Measurements from ENCODE around the gene ZDHHC12. TPM values are rescaled to one million over a fixed set of nuclear protein-coding genes. Genes with fewer than 3 reads are reported as not detected.

ZDHHC12 gene
- total and polyA plus RNA-seq, 4 donors = 24.7 to 48.2 (median 30.3) TPM

GRCh38 chr9:128762671-128763449, 38.9 kb upstream of the ZDHHC12 start:
- H3K27ac ChIP-seq (ENCODE audit: low read depth in 1 of 2, low read length in 2 of 2) = peak overlapping the region; percentile 81 to 90
- WGBS = 37% methylated on average over 9 of the region's 9 CpGs
- peaks cover 21 to 58% (median 45%) of the 10 kb centered on the region in 4 donors for H3K4me1 ChIP-seq (ENCODE audit: control insufficient read depth in 4 of 4, insufficient read depth in 4 of 4, low read length in 3 of 4)

More at GRCh38 chr9:128762671-128763449, 38.9 kb upstream of the ZDHHC12 start:
- H3K9me3 ChIP-seq (ENCODE audit: control insufficient read depth in 4 of 4, low read length in 3 of 4) = no peaks in the 10 kb centered on the region
- H3K9ac ChIP-seq (ENCODE audit: low read depth in 1 of 2, low read length in 2 of 2) = peak overlapping the region; percentile 8 to 26
- H3K27me3 ChIP-seq (ENCODE audit: control insufficient read depth in 4 of 4, insufficient read depth in 4 of 4, low read length in 3 of 4) = no peaks in the 10 kb centered on the region
- TF ChIP-seq ATF3 (IDR thresholded peaks at IDR 0.05) (no peak), SP1 (IDR thresholded peaks at IDR 0.05) (peak; percentile 94), NR2F2 (IDR thresholded peaks at IDR 0.05) (peak; percentile 74), REST (IDR thresholded peaks at IDR 0.05) (peak; percentile 88), JUND (IDR thresholded peaks at IDR 0.05) (peak; percentile 66 to 87), HNF4G (IDR thresholded peaks at IDR 0.05) (peak; percentile 90), MAX (IDR thresholded peaks at IDR 0.05) (peak; percentile 94), RAD21 (IDR thresholded peaks at IDR 0.05) (peak; percentile 1 to 37), HNF4A (conservative IDR thresholded peaks at IDR 0.05) (peak; percentile 98 to 99), FOXA1 (IDR thresholded peaks at IDR 0.05) (peak; percentile 45), FOXA2 (IDR thresholded peaks at IDR 0.05) (peak; percentile 68), CTCF (IDR thresholded peaks at IDR 0.05; ENCODE audit: low read depth, low read length, missing input control) (no peak), ZBTB33 (IDR thresholded peaks at IDR 0.05) (peak; percentile 84), TAF1 (conservative IDR thresholded peaks at IDR 0.05) (peak; percentile 41), EGR1 (IDR thresholded peaks at IDR 0.05; ENCODE audit: low read depth in 2 of 2) (peak; percentile 51 to 84), RXRA (IDR thresholded peaks at IDR 0.05) (peak; percentile 89 to 91), YY1 (IDR thresholded peaks at IDR 0.05) (peak; percentile 96), GABPA (IDR thresholded peaks at IDR 0.05 in 1 of 2, conservative IDR thresholded peaks at IDR 0.05 in 1 of 2) (peak; percentile 24 to 81)
- peaks cover 0 to 2% (median 0%) of the 10 kb centered on the region in 4 donors for H3K36me3 ChIP-seq (ENCODE audit: control insufficient read depth in 4 of 4, insufficient read depth in 3 of 4, low read depth in 1 of 4, low read length in 3 of 4)
- no peak overlapping the region for H3K4me3 ChIP-seq (ENCODE audit: low read depth in 1 of 3, low read length in 3 of 3)
- no peak for DNase-seq (ENCODE audit: low spot score)

Measured in liver (tissue), 9 donors.